Measurements from ENCODE around the gene TRPC4.
A peak's percentile ranks its signal among the peaks of the same experiment; 100 is the strongest.

The TRPC4 gene

GRCh38 chr13:37869756-37870488 is at the start of gene TRPC4:
TSS of gene TRPC4 (minus strand) at chr13:37869772. CDS start at chr13:37783333, 86,439 bp downstream.
- DNase-seq, result no peak

- DNase-seq, result no peak
Observed at GRCh38 chr13:37918751-37919150, 49.2 kb upstream of the TRPC4 start.

- DNase-seq, result no peak
Observed at GRCh38 chr13:37918116-37918714, 48.6 kb upstream of the TRPC4 start.

- DNase-seq, result no peak
Observed at GRCh38 chr13:37914781-37915391, 45.3 kb upstream of the TRPC4 start.

GRCh38 chr13:37910790-37911189 is 41.2 kb upstream of the TRPC4 start:
- no peak for DNase-seq

- DNase-seq, result no peak
Observed at GRCh38 chr13:37906880-37907279, 37.3 kb upstream of the TRPC4 start.

- no peak for DNase-seq
Observed at GRCh38 chr13:37905736-37906135, 36.2 kb upstream of the TRPC4 start.

GRCh38 chr13:37899753-37900152 is 30.2 kb upstream of the TRPC4 start:
- DNase-seq, result no peak

GRCh38 chr13:37893321-37893720 is 23.7 kb upstream of the TRPC4 start:
- no peak for DNase-seq

GRCh38 chr13:37889820-37890219 is 20.2 kb upstream of the TRPC4 start:
- no peak for DNase-seq

- no peak for DNase-seq
Observed at GRCh38 chr13:37889102-37889501, 19.5 kb upstream of the TRPC4 start.

GRCh38 chr13:37886879-37887278 is 17.3 kb upstream of the TRPC4 start:
- DNase-seq, result no peak

GRCh38 chr13:37884674-37885073 is 15.1 kb upstream of the TRPC4 start:
- DNase-seq, result no peak

- DNase-seq, result no peak
Observed at GRCh38 chr13:37884026-37884425, 14.5 kb upstream of the TRPC4 start.

- no peak for DNase-seq
Observed at GRCh38 chr13:37878921-37879320, 9.3 kb upstream of the TRPC4 start.

- no peak for DNase-seq
Observed at GRCh38 chr13:37878496-37878895, 8.9 kb upstream of the TRPC4 start.

- peak; percentile 17 for DNase-seq
Observed at GRCh38 chr13:37870895-37871550, 1.5 kb upstream of the TRPC4 start.

GRCh38 chr13:37870489-37870845 is 895 bp upstream of the TRPC4 start:
- DNase-seq, result no peak

GRCh38 chr13:37869506-37869755 is 141 bp downstream of the TRPC4 start:
- DNase-seq, result no peak

GRCh38 chr13:37868691-37869505 is 674 bp downstream of the TRPC4 start:
- no peak for DNase-seq

GRCh38 chr13:37863708-37864107 is 5.9 kb downstream of the TRPC4 start:
- DNase-seq, result no peak

GRCh38 chr13:37835392-37835791 is 34.2 kb downstream of the TRPC4 start:
- DNase-seq, result no peak

- no peak for DNase-seq
Observed at GRCh38 chr13:37833411-37833810, 36.2 kb downstream of the TRPC4 start.
